Esophagus squamous epithelium (tissue), 5 donors: Measurements from ENCODE around the gene TRIOBP. TPM values are rescaled to one million over a fixed set of nuclear protein-coding genes. Genes with fewer than 3 reads are reported as not detected.

ENCODE experiments used
- DNase-seq: peaks from one replicate; lab custom pipeline; 2025; lab: John Stamatoyannopoulos, UW
- H3K27ac ChIP-seq, 4 donors: fragments of 200-600 bp; sonication (generic); one replicate each; pipeline ENCODE4 v1.5.1; 2016 to 2019; ENCODE audit warnings: mild to moderate bottlenecking in 1 of 4
- H3K27me3 ChIP-seq, 4 donors: fragments of 200-600 bp; sonication (generic); 1 replicate in 3 of 4; 2 replicates in 1 of 4; pipeline versions ENCODE4 v1.5.1 to v1.6.0; 2017 to 2021; ENCODE audit warnings: antibody characterized with exemption in 1 of 4
- H3K36me3 ChIP-seq, 3 donors: fragments of 200-600 bp; sonication (generic); one replicate each; pipeline ENCODE4 v1.5.1; 2016 to 2019
- H3K4me1 ChIP-seq, 3 donors: fragments of 200-600 bp; sonication (generic); one replicate each; pipeline ENCODE4 v1.5.1; 2017 to 2019
- H3K4me3 ChIP-seq, 4 donors: fragments of 200-600 bp; sonication (generic); 1 replicate in 3 of 4; 2 replicates in 1 of 4; pipeline ENCODE4 v1.5.1; 2016 to 2019; ENCODE audit warnings: mild to moderate bottlenecking in 2 of 4, moderate library complexity in 1 of 4
- H3K9me3 ChIP-seq, 3 donors: fragments of 200-600 bp; sonication (generic); one replicate each; pipeline ENCODE4 v1.5.1; 2016 to 2019
- CTCF ChIP-seq, 6 experiments: fragments of 450-650 bp in 4 of 6; fragments of 200-600 bp in 2 of 6; sonication (generic) in 2 of 6; IDR thresholded peaks; one replicate each; pipeline ENCODE4 v1.5.1; 2016 to 2019; ENCODE audit warnings: antibody characterized with exemption in 6 of 6, mild to moderate bottlenecking in 4 of 6, moderate library complexity in 4 of 6
- POLR2A ChIP-seq, 4 donors: fragments of 450-650 bp; IDR thresholded peaks; one replicate each; pipeline ENCODE4 v1.6.1; 2017; ENCODE audit warnings: antibody characterized with exemption in 4 of 4, mild to moderate bottlenecking in 4 of 4, moderate library complexity in 3 of 4
- WGBS, 2 donors: methylation state at CpG; one replicate each; pipeline ENCODE4 v1.1.5; 2018; 5-methylcytosine and 5-hydroxymethylcytosine counted together
- intact Hi-C: fragments of 100-400 bp; cut with DNase I; formaldehyde crosslinking; loops from one replicate; pipeline ENCODE4 v1.15.0; 2022
- total RNA-seq, 4 donors: library from RNA; depleted of rRNA; stranded (reverse); fragments of >200 nt; gene quantifications; one replicate each; pipeline ENCODE4 v1.1.0, GENCODE V29; 2016
- donor health status: DM: yes; HTN: yes; CAD: no.

Gene TRIOBP
- total RNA-seq, 4 donors from 2014 or later = 67.6 to 149 (median 108) TPM

- Histone ChIP-seq H3K9me3 (no peaks in the 10 kb centered on the region), H3K4me3 (no peak overlapping the region), H3K4me1 (peaks cover 8 to 24% (median 10%) of the 10 kb centered on the region in 3 donors), H3K36me3 (peaks cover 0 to 51% (median 0%) of the 10 kb centered on the region in 3 donors), H3K27me3 (no peaks in the 10 kb centered on the region), H3K27ac (no peak overlapping the region)
- TF ChIP-seq POLR2A (IDR thresholded peaks at IDR 0.05) (no peak), CTCF (IDR thresholded peaks at IDR 0.05) (no peak)
- no peak for DNase-seq
- WGBS, 2 donors = 78 to 82% methylated on average over 2 to 5 of the region's 27 CpGs
- intact Hi-C loops = no loop called here
Observed at GRCh38 chr22:37812869-37813678, 116.2 kb downstream of the TRIOBP start.

- Histone ChIP-seq H3K27ac (no peak overlapping the region), H3K4me1 (peaks cover 15 to 25% (median 18%) of the 10 kb centered on the region in 3 donors), H3K4me3 (no peak overlapping the region), H3K36me3 (peaks cover 0 to 48% (median 0%) of the 10 kb centered on the region in 3 donors), H3K27me3 (peaks cover 0 to 19% (median 0%) of the 10 kb centered on the region in 4 donors), H3K9me3 (no peaks in the 10 kb centered on the region)
- no peak for TF ChIP-seq CTCF (IDR thresholded peaks at IDR 0.05)
- no peak for DNase-seq
- WGBS, 2 donors = 85 to 90% methylated on average over 9 to 12 of the region's 12 CpGs
- intact Hi-C loops = loop anchor here (5.0 kb wide), 1 partner anchor 47 kb away; no protein-coding TSS in a partner anchor
Observed at GRCh38 chr22:37815593-37815992, 118.7 kb downstream of the TRIOBP start.

GRCh38 chr22:37816543-37817180 is 119.8 kb downstream of the TRIOBP start:
- intact Hi-C loops = loop anchor here (5.0 kb wide), 1 partner anchor 46 kb away; no protein-coding TSS in a partner anchor
- Histone ChIP-seq H3K36me3 (peaks cover 0 to 48% (median 0%) of the 10 kb centered on the region in 3 donors), H3K27ac (no peak overlapping the region), H3K27me3 (peaks cover 0 to 28% (median 0%) of the 10 kb centered on the region in 4 donors), H3K4me1 (peaks cover 15 to 25% (median 18%) of the 10 kb centered on the region in 3 donors), H3K4me3 (no peak overlapping the region), H3K9me3 (no peaks in the 10 kb centered on the region)
- TF ChIP-seq CTCF (IDR thresholded peaks at IDR 0.05) (no peak), POLR2A (IDR thresholded peaks at IDR 0.05) (no peak)
- WGBS, 2 donors = 96% methylated on average over 16 of the region's 23 CpGs; no CpG with 5 or more reads in 1 of the 2 donors
- no peak for DNase-seq

- Histone ChIP-seq H3K4me1 (peaks cover 15 to 25% (median 18%) of the 10 kb centered on the region in 3 donors), H3K9me3 (no peaks in the 10 kb centered on the region), H3K27me3 (peaks cover 0 to 40% (median 0%) of the 10 kb centered on the region in 4 donors), H3K4me3 (peak overlapping the region in 3 of 4 donors; percentile 35 to 67 (median 42)), H3K36me3 (peaks cover 0 to 42% (median 0%) of the 10 kb centered on the region in 3 donors), H3K27ac (peak overlapping the region in 2 of 4 donors; percentile 42 to 45)
- 10% methylated on average over 6 of the region's 29 CpGs; no CpG with 5 or more reads in 1 of the 2 donors for WGBS, 2 donors
- no peak for DNase-seq
- intact Hi-C loops = loop anchor here (5.0 kb wide), 1 partner anchor 44 kb away; no protein-coding TSS in a partner anchor
- TF ChIP-seq POLR2A (IDR thresholded peaks at IDR 0.05) (no peak), CTCF (IDR thresholded peaks at IDR 0.05) (peak; percentile 90 to 97 (median 95))
Observed at GRCh38 chr22:37817705-37818408, 121.0 kb downstream of the TRIOBP start.
